Mucosa of gallbladder (tissue), 1 donor: ENCODE data around the gene RNF167. TPM values are rescaled to one million over a fixed set of nuclear protein-coding genes. Genes with fewer than 3 reads are reported as not detected.

Source experiments
- DNase-seq: peaks from one replicate; pipeline ENCODE4 v3.0.0-alpha.2; 2020; ENCODE audit warnings: low spot score
- total RNA-seq: library from RNA; stranded (reverse); gene quantifications from one replicate; pipeline ENCODE4 v1.2.1, GENCODE V29; 2021
- donor health status: DM: no; HTN: no; CAD: no.

The RNF167 gene
- total RNA-seq, 1 donor from 2014 or later: 140 TPM

DNA sequence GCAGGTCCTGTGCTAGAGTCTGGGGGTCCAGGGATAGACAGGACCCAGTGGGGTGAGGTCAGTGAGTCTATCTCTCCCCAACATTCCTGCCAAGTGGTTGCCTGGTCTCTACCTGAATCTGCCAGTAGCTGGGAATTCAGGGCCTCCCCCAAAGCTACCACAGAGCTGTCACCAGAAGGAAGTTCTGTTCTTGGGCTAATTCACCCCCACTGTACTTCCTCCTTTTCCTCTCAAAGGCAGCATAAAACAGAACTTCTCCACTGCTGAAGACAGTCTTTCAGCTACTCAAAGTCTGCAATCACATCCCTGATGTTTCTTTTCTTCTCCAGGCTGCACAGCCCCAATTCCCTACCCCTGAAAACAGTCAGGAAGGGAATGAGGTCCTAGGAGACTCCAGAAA lies 38.7 kb downstream of the RNF167 start:
- DNase-seq: no peak

- DNase-seq: no peak
These were observed 40.7 kb downstream of the RNF167 start for GRCh38 chr17:4980644-4981216.

- no peak for DNase-seq
These were observed 42.2 kb downstream of the RNF167 start for GRCh38 chr17:4982305-4982704.

- no peak for DNase-seq
These were observed 46.3 kb downstream of the RNF167 start for GRCh38 chr17:4986403-4986802.

DNA sequence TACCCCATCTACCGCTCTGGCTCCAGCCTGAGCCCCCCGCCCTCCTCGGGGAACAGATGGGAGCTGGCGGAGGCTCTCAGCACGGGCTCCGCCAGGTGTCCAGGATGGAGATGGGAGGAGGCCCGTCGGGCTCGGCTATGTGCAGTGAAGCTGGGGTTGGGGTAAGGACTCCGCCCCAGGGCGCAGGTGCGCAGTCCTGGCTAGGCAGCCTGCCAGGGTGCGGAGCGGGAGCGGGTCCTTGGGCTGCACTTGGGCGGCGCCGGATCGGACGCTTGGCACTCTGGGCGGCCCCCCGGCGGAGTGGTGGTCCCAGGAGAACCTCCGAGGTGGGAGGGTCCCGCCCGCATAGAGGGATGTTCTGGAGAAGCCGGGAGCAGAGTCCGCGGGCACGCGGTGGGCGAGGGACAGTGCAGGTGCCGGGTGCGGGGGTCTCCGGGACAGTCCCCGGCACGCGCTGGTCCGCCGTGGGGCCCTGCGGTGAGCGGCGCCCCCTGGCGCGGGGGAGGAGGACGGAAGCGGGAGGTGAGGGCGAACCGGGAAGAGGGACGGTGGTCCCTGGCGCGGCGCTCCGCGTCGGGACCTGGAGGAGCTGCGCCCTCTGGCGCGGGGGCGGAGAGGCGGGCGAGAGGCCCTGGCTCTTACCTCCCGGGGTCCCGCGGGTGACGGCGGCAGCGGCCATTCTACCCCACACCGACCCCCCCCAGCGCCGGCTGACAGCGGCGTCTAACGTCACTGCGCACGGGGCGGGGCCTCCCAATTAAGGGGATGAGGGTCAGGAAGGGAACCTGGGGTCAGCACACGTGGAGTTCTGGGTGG lies 47.1 kb downstream of the RNF167 start, which contains the start of gene CAMTA2:
Gene CAMTA2, minus strand, starts transcription at position 725 of the 816 bp plus-strand sequence. CDS start 1,453 bp downstream, outside the sequence.
- peak; percentile 81 for DNase-seq

- no peak for DNase-seq
These were observed 47.9 kb downstream of the RNF167 start for GRCh38 chr17:4987767-4988567.

DNA sequence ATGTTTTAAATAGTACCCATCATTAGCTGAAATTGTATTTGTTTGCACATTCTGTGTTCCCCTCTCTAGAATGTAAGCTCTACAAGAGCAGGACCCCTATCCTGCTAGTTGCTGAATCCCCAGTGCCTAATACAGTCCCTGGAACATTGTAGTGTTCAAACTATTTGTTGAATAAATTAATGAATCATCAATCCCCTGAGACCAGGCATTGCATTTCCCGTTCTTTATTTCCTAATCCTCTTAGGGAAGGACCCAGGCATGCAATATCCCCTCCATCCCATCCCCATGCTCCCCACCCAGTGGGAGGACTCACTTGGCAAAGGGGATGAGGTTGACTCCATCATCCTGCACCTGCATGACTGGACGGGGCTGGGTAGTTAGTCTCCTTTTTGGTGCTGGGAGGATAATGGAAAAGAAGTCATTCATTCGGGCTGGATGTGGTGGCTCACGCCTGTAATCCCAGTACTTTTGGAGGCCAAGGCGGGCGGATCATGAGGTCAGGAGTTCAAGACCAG lies 54.1 kb downstream of the RNF167 start:
- DNase-seq: no peak

Other genes starting within 250 kb of the RNF167 start
- 56.4 TPM for gene PELP1, start 236.1 kb upstream of the RNF167 start, total RNA-seq
- 94.6 TPM for gene ARRB2, start 229.6 kb upstream of the RNF167 start, total RNA-seq
- gene MED11, start 208.8 kb upstream of the RNF167 start, total RNA-seq: 25.6 TPM
- 5.3 TPM for gene ZMYND15, start 200.4 kb upstream of the RNF167 start, total RNA-seq
- gene CXCL16, start 200.3 kb upstream of the RNF167 start, total RNA-seq: 92.6 TPM
- gene TM4SF5, start 168.4 kb upstream of the RNF167 start, total RNA-seq: 56.9 TPM
- 3.9 TPM for gene VMO1, start 153.9 kb upstream of the RNF167 start, total RNA-seq
- gene GLTPD2, start 151.3 kb upstream of the RNF167 start, total RNA-seq: 0.46 TPM
- gene PSMB6, start 144.1 kb upstream of the RNF167 start, total RNA-seq: 104 TPM
- gene PLD2, start 133.1 kb upstream of the RNF167 start, total RNA-seq: 48.7 TPM
- gene MINK1, start 106.9 kb upstream of the RNF167 start, total RNA-seq: 161 TPM
- 8.8 TPM for gene C17orf107, start 40.7 kb upstream of the RNF167 start, total RNA-seq
- 9.4 TPM for gene CHRNE, start 37.2 kb upstream of the RNF167 start, total RNA-seq
- gene GP1BA, start 8.0 kb upstream of the RNF167 start, total RNA-seq: not detected
- 68.9 TPM for gene SLC25A11, start 222 bp upstream of the RNF167 start, total RNA-seq
- gene PFN1, start 8.3 kb downstream of the RNF167 start, total RNA-seq: 484 TPM
- 7.5 TPM for gene ENO3, start 10.9 kb downstream of the RNF167 start, total RNA-seq
- 54.2 TPM for gene SPAG7, start 27.5 kb downstream of the RNF167 start, total RNA-seq
- 68.0 TPM for gene CAMTA2, start 47.4 kb downstream of the RNF167 start, total RNA-seq
- gene INCA1, start 57.3 kb downstream of the RNF167 start, total RNA-seq: 1.4 TPM
- 234 TPM for gene KIF1C, start 57.7 kb downstream of the RNF167 start, total RNA-seq
- not detected for gene SLC52A1, start 95.2 kb downstream of the RNF167 start, total RNA-seq
- 8.7 TPM for gene ZFP3, start 138.2 kb downstream of the RNF167 start, total RNA-seq
- 9.6 TPM for gene ZNF232, start 171.6 kb downstream of the RNF167 start, total RNA-seq
- gene USP6, start 175.8 kb downstream of the RNF167 start, total RNA-seq: 0.09 TPM